GM12865 (cell line): ENCODE data around the gene NDUFB11.

Experiments used
- DNase-seq: peaks from one replicate; pipeline ENCODE4 v3.0.0; 2010; ENCODE audit warnings: low read depth
- H3K4me3 ChIP-seq: 2 replicates; pipeline ENCODE4 v1.5.1; 2011; ENCODE audit warnings: mild to moderate bottlenecking, low read depth, low read length, control low read depth
- CTCF ChIP-seq: IDR thresholded peaks from 2 replicates; pipeline ENCODE4 v1.5.1; 2011; ENCODE audit warnings: low read length, control low read depth, low read depth, inconsistent platforms; ENCODE audit not compliant: insufficient read depth; ENCODE audit errors: missing control alignments

NDUFB11 gene

GRCh38 chrX:47187106-47187677, 42.7 kb upstream of the NDUFB11 start:
- DNase-seq = no peak
- no peak for TF ChIP-seq CTCF

GRCh38 chrX:47186096-47186740, 41.7 kb upstream of the NDUFB11 start:
- DNase-seq = no peak
- no peak for TF ChIP-seq CTCF
- H3K4me3 ChIP-seq = no peak overlapping the region

More at GRCh38 chrX:47187106-47187677, 42.7 kb upstream of the NDUFB11 start:
- H3K4me3 ChIP-seq = no peak overlapping the region

GRCh38 chrX:47185241-47185640, 40.7 kb upstream of the NDUFB11 start:
- no peak overlapping the region for H3K4me3 ChIP-seq

GRCh38 chrX:47184486-47184885, 40.0 kb upstream of the NDUFB11 start:
- H3K4me3 ChIP-seq = no peak overlapping the region
- no peak for DNase-seq
- TF ChIP-seq CTCF = no peak

More at GRCh38 chrX:47185241-47185640, 40.7 kb upstream of the NDUFB11 start:
- no peak for TF ChIP-seq CTCF
- no peak for DNase-seq

GRCh38 chrX:47182106-47182700, 37.7 kb upstream of the NDUFB11 start:
- TF ChIP-seq CTCF = no peak

GRCh38 chrX:47181301-47181700, 36.8 kb upstream of the NDUFB11 start:
- H3K4me3 ChIP-seq = no peak overlapping the region
- no peak for TF ChIP-seq CTCF
- DNase-seq = no peak

More at GRCh38 chrX:47182106-47182700, 37.7 kb upstream of the NDUFB11 start:
- H3K4me3 ChIP-seq = no peak overlapping the region
- no peak for DNase-seq
